CD4-positive, alpha-beta T cell treated with Interferon gamma for 1 hour (primary cell): ENCODE measurements around the gene KCNK4.

Source experiments
- DNase-seq: peaks from one replicate; pipeline ENCODE4 v3.0.0-alpha.2; 2020

KCNK4 gene

DNA sequence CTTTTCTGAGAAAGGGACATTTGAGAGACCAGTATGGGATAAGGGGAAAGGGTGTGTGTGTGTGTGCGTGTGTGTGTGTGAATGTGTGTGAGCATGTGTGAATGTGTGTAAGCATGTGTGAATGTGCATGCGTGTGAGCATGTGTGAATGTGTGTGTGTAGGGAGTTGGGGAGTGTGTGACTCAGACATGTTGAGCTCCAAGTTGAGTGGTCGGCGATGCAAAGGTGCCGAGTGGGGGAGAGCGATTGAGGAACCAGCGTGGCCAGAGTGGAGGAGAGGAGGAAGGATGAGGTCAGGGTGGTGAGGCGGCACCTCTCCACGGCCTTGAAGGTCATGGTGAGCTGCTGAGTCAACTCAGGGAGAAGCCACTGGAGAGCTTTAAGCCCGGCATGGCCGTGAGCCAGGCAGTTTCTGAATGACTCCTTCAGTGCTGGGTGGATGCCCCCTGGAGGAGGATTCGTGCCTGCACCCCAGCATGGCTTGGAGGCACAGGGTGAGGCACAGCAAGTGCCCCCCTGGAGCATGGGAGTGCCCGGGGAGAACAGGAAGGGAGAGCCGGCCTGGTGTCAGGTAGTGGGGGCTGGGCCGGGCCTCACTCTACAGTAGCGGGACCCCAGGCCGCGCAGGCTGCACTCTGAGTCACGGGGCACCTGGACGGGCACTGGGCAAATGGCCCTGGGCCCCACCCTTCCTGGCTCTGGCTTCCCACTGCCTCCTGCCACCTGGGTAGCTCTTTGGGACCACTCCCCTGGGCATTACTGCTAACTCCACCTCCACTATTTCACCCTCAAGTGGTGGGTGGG lies 40.7 kb downstream of the KCNK4 start:
- DNase-seq, result peak; percentile 81

DNA sequence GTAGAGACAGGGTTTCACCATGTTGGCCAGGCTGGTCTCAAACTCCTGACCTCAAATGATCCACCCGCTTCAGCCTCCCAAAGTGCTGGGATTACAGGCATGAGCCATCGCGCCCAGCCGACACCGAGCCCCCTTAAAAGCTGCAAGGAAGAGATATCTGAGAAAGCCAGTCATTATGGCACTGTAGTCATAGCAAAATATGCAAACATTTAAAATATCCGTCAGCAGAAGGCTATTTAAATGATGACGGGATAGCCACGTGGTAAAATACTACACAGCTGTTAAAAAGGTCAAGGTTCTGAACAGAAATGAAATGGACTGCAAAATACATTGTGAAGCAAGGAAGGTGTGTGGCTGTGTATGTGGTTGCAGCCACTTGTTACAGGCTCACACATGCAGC lies 42.5 kb downstream of the KCNK4 start:
- DNase-seq, result no peak

DNA sequence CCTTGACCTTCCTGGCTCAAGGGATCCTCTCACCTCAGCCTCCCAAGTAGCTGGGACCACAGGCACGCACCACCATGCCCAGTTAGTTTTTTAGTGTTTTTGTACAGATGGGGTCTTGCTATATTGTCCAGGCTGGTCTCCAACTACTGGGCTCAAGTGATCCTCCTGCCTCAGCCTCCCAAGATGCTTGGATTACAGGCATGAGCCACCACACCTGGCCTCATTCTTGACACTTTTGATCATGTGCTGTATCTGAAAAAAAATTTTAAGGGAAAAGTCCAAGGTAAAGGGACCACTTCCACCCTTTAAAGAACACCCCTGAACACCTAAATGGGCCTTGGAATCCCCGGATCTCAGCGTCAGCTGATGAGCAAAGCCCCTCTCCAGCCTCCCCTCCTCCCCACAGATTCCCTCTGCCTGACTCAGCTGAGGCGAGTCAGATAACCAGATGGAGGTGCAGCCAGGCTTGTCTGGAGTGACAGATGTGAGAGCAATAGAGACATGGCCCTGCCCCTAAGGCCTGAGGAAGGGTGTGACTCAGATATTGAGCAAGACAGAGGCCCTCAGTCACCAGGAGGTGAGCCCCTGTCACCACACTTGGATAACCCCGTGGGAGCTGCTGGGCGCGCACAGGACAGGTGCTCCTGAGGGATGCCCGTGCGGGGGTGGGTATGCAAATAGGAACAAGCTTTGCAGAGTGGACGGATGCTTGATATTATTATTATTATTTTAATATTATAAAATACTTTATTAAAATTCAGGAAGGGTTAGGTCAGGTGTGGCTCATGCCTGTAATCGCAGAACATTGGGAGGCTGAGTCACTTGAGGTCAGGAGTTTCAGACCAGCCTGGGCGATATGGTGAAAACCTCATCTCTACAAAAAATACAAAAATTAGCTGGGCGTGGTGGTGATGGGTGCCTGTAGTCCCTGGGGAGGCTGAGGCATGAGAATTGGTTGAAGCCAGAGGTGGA lies 43.9 kb downstream of the KCNK4 start:
- DNase-seq, result peak; percentile 67

DNA sequence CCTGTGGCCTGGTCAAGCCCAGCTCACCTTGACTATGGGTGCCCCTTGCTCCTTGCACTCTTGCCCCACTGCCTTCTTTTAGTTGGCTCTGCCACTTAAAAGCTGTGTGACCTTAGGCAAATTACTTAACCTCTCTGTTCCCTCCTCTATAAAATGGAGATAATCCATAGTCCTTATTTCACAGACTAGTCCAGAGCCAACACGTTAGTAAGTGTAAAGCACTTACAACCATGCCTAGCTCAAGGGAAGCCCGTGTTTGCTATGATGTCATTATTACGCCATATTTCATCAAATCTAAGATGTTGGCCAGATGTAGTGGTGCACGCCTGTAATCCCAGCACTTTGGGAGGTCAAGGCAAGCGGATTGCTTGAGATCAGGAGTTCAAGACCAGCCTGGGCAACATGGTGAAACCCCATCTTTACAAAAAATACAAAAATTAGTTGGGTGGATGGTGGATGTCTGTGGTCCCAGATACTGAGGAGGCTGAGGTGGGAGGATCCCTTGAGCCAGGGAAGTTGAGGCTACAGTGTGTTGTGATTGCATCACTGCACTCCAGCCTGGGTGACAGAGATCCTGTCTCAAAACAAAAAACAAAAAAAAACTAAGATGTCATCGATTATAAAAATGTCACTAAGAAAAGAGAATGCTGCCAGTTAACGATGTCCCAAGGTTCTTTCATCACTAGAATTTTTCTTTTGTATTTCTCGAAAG lies 46.6 kb downstream of the KCNK4 start:
- DNase-seq, result no peak

DNA sequence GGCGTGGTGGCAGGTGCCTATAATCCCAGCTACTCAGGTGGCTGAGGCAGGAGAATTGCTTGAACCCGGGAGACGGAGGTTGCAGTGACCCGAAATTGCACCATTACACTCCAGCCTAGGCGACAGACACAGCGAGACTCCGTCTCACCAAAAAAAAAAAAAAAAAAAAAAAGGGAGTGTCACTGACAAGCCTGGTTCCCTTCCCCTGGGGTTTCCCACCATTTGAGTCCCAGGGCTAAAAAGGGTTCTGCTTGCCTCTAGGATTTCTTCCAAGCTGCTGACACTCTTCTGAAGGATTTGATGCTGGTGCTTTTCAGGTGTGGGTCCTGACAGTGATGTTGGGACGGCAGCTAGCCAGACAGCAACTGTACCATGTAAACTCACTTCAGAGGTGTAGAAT lies 47.6 kb downstream of the KCNK4 start:
- DNase-seq, result no peak

DNA sequence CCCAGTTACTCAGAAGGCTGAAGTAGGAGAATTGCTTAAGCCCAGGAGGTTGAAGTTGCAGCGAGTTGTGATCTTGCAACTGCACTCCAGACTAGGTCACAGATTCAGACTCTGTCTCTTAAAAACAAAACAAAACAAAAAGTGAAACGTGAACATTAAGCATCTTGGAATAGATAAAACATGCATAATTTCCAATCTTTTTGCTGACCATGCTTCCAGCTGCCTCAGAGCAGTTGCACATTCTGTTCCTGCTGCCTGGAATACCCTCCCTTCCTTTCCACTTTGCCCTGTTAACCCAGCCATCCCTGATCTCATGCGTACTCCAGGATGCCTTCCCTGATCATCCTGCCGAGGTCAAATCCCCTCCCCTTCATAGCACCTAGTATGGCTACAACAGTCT lies 48.2 kb downstream of the KCNK4 start:
- no peak for DNase-seq

DNA sequence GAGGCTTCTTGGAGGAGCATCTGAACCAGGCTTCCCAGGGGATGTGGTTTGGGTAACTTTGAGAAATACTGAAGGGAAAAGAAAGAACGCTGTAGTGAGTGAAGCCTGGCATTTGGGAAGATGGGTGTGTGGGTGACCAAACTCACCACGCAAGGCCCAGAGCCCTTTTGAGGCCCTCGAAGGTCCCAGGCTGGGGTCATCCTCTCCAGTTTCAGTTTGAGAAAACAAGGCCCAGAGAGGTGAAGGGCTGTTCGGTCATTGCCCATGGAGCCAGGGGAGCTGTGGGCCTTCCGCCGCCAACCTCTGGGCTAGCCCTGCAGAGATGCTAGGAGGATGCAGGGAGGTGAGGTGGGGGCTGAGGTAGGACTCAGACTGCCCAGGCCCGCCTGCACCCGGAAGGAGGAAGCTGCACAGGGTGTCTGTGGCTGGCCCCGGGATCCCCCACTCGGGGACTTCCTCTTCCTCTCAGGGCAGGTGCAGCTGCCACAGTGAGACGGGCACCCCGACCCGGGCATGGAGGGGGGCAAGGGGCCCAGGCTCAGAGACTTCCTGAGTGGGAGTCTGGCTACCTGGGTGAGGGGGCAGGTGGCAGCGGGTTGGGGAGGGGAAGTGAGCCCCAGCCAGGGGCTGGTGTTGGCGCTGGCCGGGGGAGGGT lies 48.8 kb downstream of the KCNK4 start, which contains the start of gene CCDC88B:
Gene CCDC88B, plus strand, starts transcription at position 451 of the 655 bp plus-strand sequence. Its CDS starts 63 bp downstream, at position 514.
- DNase-seq, result peak; percentile 94

DNA sequence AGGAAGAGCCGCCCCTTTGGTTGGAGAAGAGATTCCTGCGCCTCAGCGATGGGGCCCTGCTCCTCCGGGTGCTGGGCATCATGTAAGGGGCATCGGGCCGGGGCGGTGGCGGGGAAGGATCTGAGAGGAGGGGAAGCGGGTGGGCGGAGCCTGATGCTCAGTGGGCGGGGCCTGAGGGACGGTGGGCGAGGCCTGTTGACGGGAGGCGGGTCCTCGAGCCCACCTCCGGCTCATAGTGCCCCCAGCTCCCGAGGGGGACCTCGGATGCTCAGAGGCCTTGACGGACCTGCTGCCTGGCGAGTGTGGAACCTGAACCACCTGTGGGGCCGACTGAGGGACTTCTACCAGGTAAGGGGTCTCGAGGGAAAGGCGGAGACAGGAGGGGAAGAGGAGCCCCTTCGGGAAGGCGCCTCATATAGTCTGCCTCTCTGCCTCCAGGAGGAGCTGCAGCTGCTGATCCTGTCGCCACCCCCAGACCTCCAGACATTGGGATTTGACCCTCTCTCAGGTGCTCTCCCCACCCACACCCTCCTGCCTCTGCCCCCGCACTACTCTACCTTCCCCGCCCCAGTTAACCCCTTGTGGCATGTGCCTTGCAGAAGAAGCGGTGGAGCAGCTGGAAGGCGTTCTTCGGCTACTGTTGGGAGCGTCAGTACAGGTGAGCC lies 49.7 kb downstream of the KCNK4 start:
- peak; percentile 76 for DNase-seq

DNA sequence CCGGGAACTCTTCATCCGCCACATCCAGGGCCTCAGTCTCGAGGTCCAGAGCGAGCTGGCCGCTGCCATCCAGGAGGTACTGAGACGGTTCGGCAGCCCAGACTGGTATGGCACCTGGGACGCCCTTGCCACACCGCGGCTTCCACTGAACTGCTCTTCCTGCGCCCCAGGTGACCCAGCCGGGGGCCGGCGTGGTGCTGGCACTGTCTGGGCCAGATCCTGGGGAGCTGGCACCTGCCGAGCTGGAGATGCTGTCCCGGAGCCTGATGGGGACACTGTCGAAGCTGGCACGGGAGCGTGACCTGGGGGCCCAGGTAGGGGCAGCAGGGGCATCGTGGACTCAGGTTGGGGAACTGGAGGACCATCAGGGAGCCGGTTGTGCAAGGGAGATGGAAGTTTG lies 50.3 kb downstream of the KCNK4 start:
- DNase-seq, result no peak

DNA sequence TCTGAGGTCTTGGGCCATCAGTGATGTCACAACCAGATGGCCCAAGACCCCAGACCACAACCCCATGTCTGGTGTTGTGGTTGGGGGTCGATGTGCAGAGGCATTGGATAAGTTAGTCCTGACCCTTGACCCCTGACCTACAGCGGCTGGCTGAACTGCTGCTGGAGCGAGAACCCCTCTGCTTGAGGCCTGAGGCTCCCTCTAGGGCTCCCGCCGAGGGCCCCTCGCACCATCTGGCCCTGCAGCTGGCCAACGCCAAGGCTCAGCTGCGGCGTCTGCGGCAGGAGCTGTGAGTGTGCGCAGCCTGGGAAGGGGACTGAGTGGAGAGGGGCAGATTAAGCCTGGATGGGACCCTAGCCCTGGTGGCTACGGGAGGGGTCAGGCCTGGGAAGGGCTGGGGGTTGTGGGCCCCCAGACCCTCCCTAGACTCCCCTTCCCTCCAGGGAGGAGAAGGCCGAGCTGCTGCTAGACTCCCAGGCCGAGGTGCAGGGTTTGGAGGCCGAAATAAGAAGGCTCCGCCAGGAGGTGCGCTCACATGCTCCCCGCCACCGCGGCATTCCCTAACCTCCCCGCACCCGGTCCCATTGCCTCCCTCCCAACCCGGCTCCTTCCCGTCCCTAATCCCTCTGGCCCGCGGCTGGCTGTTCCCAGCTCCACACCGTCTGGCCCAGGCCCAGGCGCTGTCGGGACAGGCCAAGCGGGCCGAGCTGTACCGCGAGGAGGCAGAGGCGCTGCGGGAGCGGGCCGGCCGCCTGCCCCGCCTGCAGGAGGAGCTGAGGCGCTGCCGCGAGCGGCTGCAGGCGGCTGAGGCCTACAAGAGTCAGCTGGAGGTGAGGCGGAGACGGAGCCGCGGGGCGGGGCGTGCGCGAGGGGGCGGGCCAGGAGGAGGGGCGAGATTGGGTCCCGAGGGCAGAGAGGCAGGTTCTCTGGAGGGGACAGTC lies 51.0 kb downstream of the KCNK4 start:
- DNase-seq, result peak; percentile 88

DNA sequence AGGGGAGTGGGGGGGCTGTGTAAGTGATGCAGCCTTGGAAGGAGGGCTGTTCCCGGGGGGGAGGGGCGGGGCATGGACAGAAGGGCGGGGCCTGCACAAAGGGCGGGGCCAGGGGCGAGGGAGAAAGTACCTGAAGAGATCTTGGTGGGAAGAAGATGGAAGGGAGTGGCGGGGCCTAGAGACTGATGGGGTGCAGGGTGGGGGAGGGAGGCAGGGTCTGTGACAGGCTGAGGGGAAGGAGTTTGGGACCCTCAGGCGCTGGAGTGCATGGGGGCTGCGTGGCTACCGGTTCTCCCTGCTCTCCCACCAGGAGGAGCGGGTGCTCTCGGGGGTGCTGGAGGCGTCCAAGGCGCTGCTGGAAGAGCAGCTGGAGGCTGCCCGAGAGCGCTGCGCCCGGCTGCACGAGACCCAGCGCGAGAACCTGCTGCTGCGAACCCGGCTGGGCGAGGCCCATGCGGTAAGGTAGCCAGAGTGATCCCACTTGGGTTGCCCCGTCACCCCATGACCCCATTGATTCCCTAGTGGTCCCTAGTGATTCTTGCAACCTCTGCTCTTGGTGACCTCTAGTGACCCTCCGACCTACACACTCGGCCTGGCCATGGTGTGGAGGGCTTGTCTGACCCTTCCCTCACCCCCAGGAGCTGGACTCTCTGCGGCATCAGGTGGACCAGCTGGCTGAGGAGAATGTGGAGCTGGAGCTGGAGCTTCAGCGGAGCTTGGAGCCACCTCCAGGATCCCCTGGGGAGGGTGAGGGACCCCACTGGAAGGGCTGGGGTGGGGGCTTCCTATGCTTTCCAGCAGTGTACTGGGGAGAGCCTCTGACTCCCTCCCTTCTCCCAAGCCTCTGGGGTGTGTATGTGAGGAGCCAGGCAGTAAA lies 52.0 kb downstream of the KCNK4 start:
- DNase-seq, result no peak

DNA sequence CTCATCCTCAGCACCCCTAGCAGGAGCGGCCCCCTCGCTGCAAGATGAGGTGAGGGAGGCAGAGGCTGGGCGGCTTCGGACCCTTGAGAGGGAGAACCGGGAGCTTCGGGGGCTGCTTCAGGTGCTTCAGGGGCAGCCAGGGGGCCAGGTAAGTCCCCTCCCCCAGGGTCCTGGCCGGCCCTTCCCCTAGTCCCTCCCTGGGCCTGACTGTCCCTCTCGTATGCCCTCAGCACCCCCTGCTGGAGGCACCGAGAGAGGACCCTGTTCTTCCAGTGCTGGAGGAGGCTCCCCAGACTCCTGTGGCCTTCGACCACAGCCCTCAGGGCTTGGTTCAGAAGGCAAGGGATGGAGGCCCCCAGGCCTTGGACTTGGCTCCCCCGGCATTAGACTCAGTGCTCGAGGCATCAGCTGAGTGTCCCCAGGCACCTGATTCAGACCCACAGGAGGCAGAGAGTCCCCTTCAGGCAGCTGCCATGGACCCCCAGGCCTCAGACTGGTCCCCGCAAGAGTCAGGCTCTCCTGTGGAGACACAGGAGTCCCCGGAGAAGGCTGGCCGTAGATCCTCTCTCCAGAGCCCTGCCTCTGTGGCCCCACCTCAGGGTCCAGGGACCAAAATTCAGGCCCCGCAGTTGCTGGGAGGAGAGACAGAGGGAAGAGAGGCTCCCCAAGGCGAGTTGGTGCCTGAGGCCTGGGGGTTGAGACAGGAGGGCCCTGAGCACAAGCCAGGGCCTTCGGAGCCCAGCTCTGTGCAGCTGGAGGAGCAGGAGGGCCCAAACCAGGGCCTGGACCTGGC lies 52.9 kb downstream of the KCNK4 start:
- DNase-seq, result no peak

DNA sequence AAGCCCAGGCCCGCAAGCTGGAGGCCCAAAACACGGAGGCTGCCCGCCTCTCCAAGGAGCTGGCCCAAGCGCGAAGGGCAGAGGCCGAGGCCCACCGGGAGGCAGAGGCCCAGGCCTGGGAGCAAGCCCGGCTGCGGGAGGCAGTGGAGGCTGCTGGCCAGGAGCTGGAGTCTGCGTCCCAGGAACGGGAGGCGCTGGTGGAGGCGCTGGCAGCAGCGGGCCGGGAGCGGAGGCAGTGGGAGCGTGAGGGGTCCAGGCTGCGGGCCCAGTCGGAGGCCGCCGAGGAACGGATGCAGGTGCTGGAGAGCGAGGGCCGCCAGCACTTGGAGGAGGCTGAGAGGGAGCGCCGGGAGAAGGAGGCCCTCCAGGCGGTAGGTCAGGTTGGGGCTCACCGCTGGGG lies 53.7 kb downstream of the KCNK4 start:
- no peak for DNase-seq

DNA sequence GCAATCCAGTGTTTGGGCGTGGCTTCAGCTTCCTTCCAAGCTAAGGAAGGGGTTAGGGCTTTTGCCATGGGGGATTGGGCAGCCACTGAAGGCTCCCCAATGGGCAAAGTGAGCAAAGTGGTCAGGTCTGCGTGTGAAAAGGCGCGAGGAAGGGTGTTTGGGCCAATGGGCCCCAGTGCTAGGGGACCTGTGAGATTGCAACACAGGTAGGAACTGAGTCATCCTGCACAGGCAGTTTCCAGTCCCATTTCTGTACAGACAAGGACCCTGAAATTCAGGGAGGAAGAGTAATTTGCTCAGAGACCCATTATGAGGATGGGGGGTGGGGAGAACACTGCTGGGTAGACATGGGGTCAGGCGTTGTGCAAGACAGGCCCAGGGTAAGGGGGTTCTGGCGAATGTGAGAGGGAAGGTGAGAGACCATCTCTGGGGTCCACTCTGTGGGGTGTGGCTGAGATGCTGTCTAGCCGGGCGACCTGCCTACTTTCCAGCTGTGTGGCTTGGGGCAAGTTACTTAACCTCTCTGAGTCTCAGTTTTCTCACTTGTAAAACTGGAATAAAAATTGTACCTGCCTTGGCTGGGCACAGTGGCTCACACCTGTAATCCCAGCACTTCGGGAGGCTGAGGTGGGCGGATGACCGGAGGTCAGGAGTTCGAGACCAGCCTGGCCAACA lies 56.2 kb downstream of the KCNK4 start:
- no peak for DNase-seq

DNA sequence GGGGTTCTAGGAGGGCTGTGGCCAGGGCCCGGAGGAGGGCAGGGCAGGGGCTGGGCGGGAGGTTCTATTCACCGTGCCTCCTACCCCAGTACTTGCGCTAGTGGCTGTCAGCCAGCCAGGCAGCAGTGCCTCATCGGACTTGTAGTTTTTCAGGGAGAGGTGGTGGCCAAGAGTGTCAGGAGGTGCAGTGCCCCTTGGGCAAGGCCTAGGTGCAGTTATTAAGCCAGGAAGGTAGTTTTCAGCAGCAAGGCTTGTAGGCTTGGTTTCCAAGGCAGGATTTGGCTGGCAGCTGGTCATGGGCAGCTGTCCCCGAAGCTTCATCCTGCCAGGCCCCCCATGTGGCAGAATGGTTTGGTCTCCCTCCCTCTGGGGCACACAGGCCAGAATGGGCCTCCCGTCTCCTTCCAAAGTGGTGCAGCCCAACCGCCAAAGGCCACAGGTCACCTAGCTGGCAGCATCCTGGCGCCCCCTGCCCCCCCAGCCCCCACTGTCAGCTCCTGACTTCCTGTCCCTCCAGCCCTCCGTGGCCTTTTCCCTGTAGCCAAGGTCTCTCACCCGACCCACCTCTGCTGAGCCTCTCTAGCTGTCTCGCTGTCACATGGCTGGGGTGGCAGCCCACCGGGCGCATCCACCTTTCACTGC lies 57.4 kb downstream of the KCNK4 start:
- DNase-seq, result no peak

DNA sequence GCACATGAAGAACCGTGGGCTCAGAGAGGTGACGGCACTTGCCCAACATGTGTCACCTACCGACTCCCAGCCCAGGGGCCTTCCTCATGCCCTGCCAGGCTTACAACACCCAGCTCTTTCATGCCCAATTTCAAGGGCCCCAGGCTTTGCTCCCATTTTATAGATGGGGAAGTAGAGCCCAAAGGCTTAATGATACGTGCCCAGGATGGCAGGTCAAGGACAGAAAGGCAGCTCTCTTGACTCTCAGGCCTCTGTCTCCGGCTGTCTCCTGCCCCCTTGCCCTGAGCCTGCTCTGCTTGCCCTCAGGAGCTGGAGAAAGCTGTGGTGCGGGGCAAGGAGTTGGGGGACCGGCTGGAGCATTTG lies 57.9 kb downstream of the KCNK4 start:
- no peak for DNase-seq

DNA sequence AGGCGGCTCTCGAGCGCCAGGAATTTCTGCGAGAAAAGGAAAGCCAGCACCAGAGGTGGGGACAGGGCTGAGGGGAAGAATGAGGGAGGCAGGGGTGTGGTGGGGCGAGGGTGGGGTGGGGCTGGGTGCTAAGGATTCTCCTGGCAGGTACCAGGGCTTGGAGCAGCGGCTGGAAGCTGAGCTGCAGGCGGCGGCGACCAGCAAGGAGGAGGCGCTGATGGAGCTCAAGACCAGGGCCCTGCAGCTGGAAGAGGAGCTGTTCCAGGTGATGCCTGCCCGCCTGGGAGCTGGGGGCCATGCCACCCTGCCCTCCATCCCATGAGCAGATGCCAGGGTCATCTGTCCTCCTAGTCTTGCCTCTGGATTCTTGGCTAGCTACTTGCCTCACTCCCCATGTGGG lies 58.3 kb downstream of the KCNK4 start:
- no peak for DNase-seq
